K562 (cell line): Measurements from ENCODE around the gene PLCL2. TPM values are rescaled to one million over a fixed set of nuclear protein-coding genes. Genes with fewer than 3 reads are reported as not detected.

ENCODE experiments used
- NCOR1 ChIP-seq: fragments of 450-650 bp; IDR thresholded peaks from 2 replicates; pipeline ENCODE4 v1.6.1; 2016; ENCODE audit warnings: mild to moderate bottlenecking, moderate library complexity
- PTTG1 ChIP-seq: fragments of 450-650 bp; IDR thresholded peaks from 2 replicates; pipeline ENCODE4 v1.6.1; 2016; ENCODE audit warnings: low read depth, mild to moderate bottlenecking, missing genetic modification characterization, missing compliant biosample characterization
- ZNF280B ChIP-seq: fragments of 250-450 bp; sonication (Bioruptor Pico); IDR thresholded peaks from 2 replicates; pipeline ENCODE4 v1.5.1; 2021; ENCODE audit warnings: mild to moderate bottlenecking
- polyA plus RNA-seq, 8 experiments: library from polyadenylated mRNA; depleted of rRNA in 4 of 8; stranded (reverse) in 5 of 8; unstranded in 3 of 8; fragments of >200 nt; fragmentation: Nextera tagmentation in 2 of 8; fragmentation: Illumina TruSeq in 1 of 8; extraction: Ambion mirVana in 2 of 8; extraction: Trizol in 1 of 8; gene quantifications; 2 replicates each; pipeline versions ENCODE4 v1.2.1 to v1.2.3, GENCODE V29; 2011 to 2014; ENCODE audit warnings: inconsistent platforms in 1 of 8, missing spikeins in 1 of 8
- total RNA-seq, 7 experiments: library from RNA; depleted of rRNA in 6 of 7; stranded (reverse); fragments of >200 nt in 6 of 7; fragmentation: Illumina TruSeq in 2 of 7; extraction: Trizol in 2 of 7; gene quantifications; 2 replicates each; pipeline versions ENCODE4 v1.2.1 to v1.2.3, GENCODE V29; 2011 to 2021; ENCODE audit warnings: low replicate concordance in 1 of 7
- TF ChIP-seq, protein P1 (sequence below), 2 experiments: IDR thresholded peaks; 2 replicates each; pipeline ENCODE4 v1.6.1; 2012; ENCODE audit warnings: improper control_type of control experiment in 2 of 2, low read depth in 2 of 2, low read length in 2 of 2, borderline replicate concordance in 1 of 2

PLCL2 gene
- total and polyA plus RNA-seq, 9 of the 15 experiments (the other 6 are each of a cell fraction or from before 2014, with no cell fraction given) = 0.03 to 0.18 (median 0.11) TPM; not detected in 2

- TF ChIP-seq PTTG1 (tag) (no peak), ZNF280B (no peak), NCOR1 (no peak)
- TF ChIP-seq, protein P1, sequence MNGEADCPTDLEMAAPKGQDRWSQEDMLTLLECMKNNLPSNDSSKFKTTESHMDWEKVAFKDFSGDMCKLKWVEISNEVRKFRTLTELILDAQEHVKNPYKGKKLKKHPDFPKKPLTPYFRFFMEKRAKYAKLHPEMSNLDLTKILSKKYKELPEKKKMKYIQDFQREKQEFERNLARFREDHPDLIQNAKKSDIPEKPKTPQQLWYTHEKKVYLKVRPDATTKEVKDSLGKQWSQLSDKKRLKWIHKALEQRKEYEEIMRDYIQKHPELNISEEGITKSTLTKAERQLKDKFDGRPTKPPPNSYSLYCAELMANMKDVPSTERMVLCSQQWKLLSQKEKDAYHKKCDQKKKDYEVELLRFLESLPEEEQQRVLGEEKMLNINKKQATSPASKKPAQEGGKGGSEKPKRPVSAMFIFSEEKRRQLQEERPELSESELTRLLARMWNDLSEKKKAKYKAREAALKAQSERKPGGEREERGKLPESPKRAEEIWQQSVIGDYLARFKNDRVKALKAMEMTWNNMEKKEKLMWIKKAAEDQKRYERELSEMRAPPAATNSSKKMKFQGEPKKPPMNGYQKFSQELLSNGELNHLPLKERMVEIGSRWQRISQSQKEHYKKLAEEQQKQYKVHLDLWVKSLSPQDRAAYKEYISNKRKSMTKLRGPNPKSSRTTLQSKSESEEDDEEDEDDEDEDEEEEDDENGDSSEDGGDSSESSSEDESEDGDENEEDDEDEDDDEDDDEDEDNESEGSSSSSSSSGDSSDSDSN (IDR thresholded peaks at IDR 0.05; ENCODE audit: borderline replicate concordance in 1 of 2, low read depth in 2 of 2, low read length in 2 of 2) = no peak
Measured at GRCh38 chr3:16888785-16889607, 4.2 kb downstream of the PLCL2 start (continued).
